SKM-1 (cell line): ENCODE measurements around the gene ARHGAP32.

Experiments used
- DNase-seq: peaks from one replicate; lab custom pipeline; 2025; ENCODE audit not compliant: unreplicated experiment; lab: John Stamatoyannopoulos, UW

ARHGAP32 gene

GRCh38 chr11:129192150-129192549 lies at the start of gene ARHGAP32:
Gene ARHGAP32, minus strand, starts transcription at chr11:129192325. Its CDS starts 127 bp downstream, at chr11:129192198.
- no peak for DNase-seq

GRCh38 chr11:129239207-129239606 lies 47.1 kb upstream of the ARHGAP32 start:
- no peak for DNase-seq

- no peak for DNase-seq
Observed at GRCh38 chr11:129237880-129238638, 45.9 kb upstream of the ARHGAP32 start.

- no peak for DNase-seq
Observed at GRCh38 chr11:129237456-129237855, 45.3 kb upstream of the ARHGAP32 start.

GRCh38 chr11:129236850-129237249 lies 44.7 kb upstream of the ARHGAP32 start:
- DNase-seq: no peak

GRCh38 chr11:129234978-129235377 lies 42.9 kb upstream of the ARHGAP32 start:
- no peak for DNase-seq

GRCh38 chr11:129230006-129230405 lies 37.9 kb upstream of the ARHGAP32 start:
- no peak for DNase-seq

- no peak for DNase-seq
Observed at GRCh38 chr11:129226207-129226798, 34.2 kb upstream of the ARHGAP32 start.

GRCh38 chr11:129225190-129225589 lies 33.1 kb upstream of the ARHGAP32 start:
- no peak for DNase-seq

GRCh38 chr11:129224538-129224937 lies 32.4 kb upstream of the ARHGAP32 start:
- no peak for DNase-seq

GRCh38 chr11:129223701-129224149 lies 31.6 kb upstream of the ARHGAP32 start:
- DNase-seq: no peak

GRCh38 chr11:129223260-129223659 lies 31.1 kb upstream of the ARHGAP32 start:
- DNase-seq: no peak

GRCh38 chr11:129222158-129222557 lies 30.0 kb upstream of the ARHGAP32 start:
- DNase-seq: no peak

GRCh38 chr11:129215506-129216245 lies 23.6 kb upstream of the ARHGAP32 start:
- no peak for DNase-seq

- DNase-seq: no peak
Observed at GRCh38 chr11:129214710-129215295, 22.7 kb upstream of the ARHGAP32 start.

GRCh38 chr11:129213261-129213660 lies 21.1 kb upstream of the ARHGAP32 start:
- no peak for DNase-seq

- DNase-seq: no peak
Observed at GRCh38 chr11:129211397-129211796, 19.3 kb upstream of the ARHGAP32 start.

- DNase-seq: peak; percentile 63
Observed at GRCh38 chr11:129210831-129211181, 18.7 kb upstream of the ARHGAP32 start.

GRCh38 chr11:129209891-129210830 lies 18.0 kb upstream of the ARHGAP32 start:
- DNase-seq: peak; percentile 63

- DNase-seq: no peak
Observed at GRCh38 chr11:129208863-129209262, 16.7 kb upstream of the ARHGAP32 start.
